Measurements from ENCODE around the gene NSD2.

DNA sequence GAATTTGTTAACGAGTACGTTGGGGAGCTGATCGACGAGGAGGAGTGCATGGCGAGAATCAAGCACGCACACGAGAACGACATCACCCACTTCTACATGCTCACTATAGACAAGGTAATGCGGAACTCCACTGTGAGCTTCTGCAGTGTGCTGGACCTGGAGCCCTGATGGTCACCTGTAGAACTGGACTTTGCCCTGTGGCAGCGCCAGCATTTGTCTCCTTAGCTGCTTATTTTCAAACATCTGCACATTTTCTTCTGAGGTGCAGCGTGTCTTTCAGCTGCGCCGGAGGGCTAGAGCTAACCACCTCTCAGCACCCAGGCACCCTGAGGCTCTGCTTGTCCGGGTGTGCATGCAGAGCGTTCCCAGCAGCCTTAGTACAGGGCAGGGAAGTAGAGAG, 89.8 kb downstream of the NSD2 start:
- TF ChIP-seq, protein P1, sequence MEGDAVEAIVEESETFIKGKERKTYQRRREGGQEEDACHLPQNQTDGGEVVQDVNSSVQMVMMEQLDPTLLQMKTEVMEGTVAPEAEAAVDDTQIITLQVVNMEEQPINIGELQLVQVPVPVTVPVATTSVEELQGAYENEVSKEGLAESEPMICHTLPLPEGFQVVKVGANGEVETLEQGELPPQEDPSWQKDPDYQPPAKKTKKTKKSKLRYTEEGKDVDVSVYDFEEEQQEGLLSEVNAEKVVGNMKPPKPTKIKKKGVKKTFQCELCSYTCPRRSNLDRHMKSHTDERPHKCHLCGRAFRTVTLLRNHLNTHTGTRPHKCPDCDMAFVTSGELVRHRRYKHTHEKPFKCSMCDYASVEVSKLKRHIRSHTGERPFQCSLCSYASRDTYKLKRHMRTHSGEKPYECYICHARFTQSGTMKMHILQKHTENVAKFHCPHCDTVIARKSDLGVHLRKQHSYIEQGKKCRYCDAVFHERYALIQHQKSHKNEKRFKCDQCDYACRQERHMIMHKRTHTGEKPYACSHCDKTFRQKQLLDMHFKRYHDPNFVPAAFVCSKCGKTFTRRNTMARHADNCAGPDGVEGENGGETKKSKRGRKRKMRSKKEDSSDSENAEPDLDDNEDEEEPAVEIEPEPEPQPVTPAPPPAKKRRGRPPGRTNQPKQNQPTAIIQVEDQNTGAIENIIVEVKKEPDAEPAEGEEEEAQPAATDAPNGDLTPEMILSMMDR (IDR thresholded peaks at IDR 0.05) = no peak
- TF ChIP-seq POLR2A (IDR thresholded peaks at IDR 0.05) = no peak

All from right lobe of liver (tissue), 4 donors.